Spinal cord (tissue), 4 donors: ENCODE data around the gene TMEM91. TPM values are rescaled to one million over a fixed set of nuclear protein-coding genes. Genes with fewer than 3 reads are reported as not detected.

Experiments used
- polyA plus RNA-seq, 2 donors: library from polyadenylated mRNA; unstranded; fragments of 120-200 nt; gene quantifications; one replicate each; pipeline ENCODE4 v1.2.1, GENCODE V29; 2013; ENCODE audit not compliant: insufficient read length in 2 of 2
- total RNA-seq, 2 donors: library from RNA; depleted of rRNA in 1 of 2; stranded (reverse); fragments of 120-200 nt in 1 of 2; fragments of >200 nt in 1 of 2; gene quantifications; one replicate each; pipeline versions ENCODE4 v1.2.3 to v1.2.4, GENCODE V29; 2013 to 2014

Gene TMEM91
- total and polyA plus RNA-seq, 4 donors: 8.1 to 37.5 (median 26.8) TPM

Other genes starting within 250 kb of the TMEM91 start
- 1 to 10 TPM in 1 of 2 donors, under 1 TPM in 1; 0.44 to 3.2 TPM for gene CYP2S1, start 183.3 kb upstream of the TMEM91 start, total RNA-seq
- gene CYP2S1, start 183.3 kb upstream of the TMEM91 start, polyA plus RNA-seq: 1 to 10 TPM; 3.8 to 4.8 TPM
- 10 to 100 TPM; 26.5 to 44.1 TPM for gene AXL, start 157.3 kb upstream of the TMEM91 start, total RNA-seq
- 10 to 100 TPM; 23.7 to 24.8 TPM for gene AXL, start 157.3 kb upstream of the TMEM91 start, polyA plus RNA-seq
- gene HNRNPUL1, start 112.2 kb upstream of the TMEM91 start, total RNA-seq: 10 to 100 TPM; 64.3 to 99.3 TPM
- 100 to 1,000 TPM; 172 to 190 TPM for gene HNRNPUL1, start 112.2 kb upstream of the TMEM91 start, polyA plus RNA-seq
- gene CCDC97, start 66.4 kb upstream of the TMEM91 start, total RNA-seq: 10 to 100 TPM in 1 of 2 donors, 1 to 10 TPM in 1; 8.8 to 16.9 TPM
- gene CCDC97, start 66.4 kb upstream of the TMEM91 start, polyA plus RNA-seq: 10 to 100 TPM; 36.3 to 37.6 TPM
- 1 to 10 TPM; 6.6 to 7.4 TPM for gene TGFB1, start 22.6 kb upstream of the TMEM91 start, total RNA-seq
- 10 to 100 TPM; 30.1 to 31.5 TPM for gene TGFB1, start 22.6 kb upstream of the TMEM91 start, polyA plus RNA-seq
- gene B9D2, start 12.4 kb upstream of the TMEM91 start, total RNA-seq: 1 to 10 TPM; 2.4 to 5.6 TPM
- gene B9D2, start 12.4 kb upstream of the TMEM91 start, polyA plus RNA-seq: 1 to 10 TPM; 8.4 to 9.3 TPM
- 10 to 100 TPM in 1 of 2 donors, 1 to 10 TPM in 1; 7.7 to 10.7 TPM for gene EXOSC5, start 20.8 kb downstream of the TMEM91 start, total RNA-seq
- 10 to 100 TPM; 18.3 to 20.5 TPM for gene EXOSC5, start 20.8 kb downstream of the TMEM91 start, polyA plus RNA-seq
- 10 to 100 TPM; 30.0 to 32.4 TPM for gene BCKDHA, start 21.3 kb downstream of the TMEM91 start, total RNA-seq
- 10 to 100 TPM; 20.0 to 26.8 TPM for gene BCKDHA, start 21.3 kb downstream of the TMEM91 start, polyA plus RNA-seq
- gene B3GNT8, start 50.8 kb downstream of the TMEM91 start, total RNA-seq: 1 to 10 TPM in 1 of 2 donors, under 1 TPM in 1; 0.50 to 7.8 TPM
- 1 to 10 TPM in 1 of 2 donors, under 1 TPM in 1; 0.52 to 3.0 TPM for gene B3GNT8, start 50.8 kb downstream of the TMEM91 start, polyA plus RNA-seq
- gene DMAC2, start 63.4 kb downstream of the TMEM91 start, total RNA-seq: 10 to 100 TPM; 20.3 to 29.2 TPM
- gene DMAC2, start 63.4 kb downstream of the TMEM91 start, polyA plus RNA-seq: 10 to 100 TPM; 50.9 to 51.2 TPM
- gene ERICH4, start 66.6 kb downstream of the TMEM91 start, total RNA-seq: not detected
- under 1 TPM in 1 of 2 donors, not detected in 1; 0.39 TPM for gene ERICH4, start 66.6 kb downstream of the TMEM91 start, polyA plus RNA-seq
- gene CEACAM21, start 199.6 kb downstream of the TMEM91 start, total RNA-seq: 10 to 100 TPM in 1 of 2 donors, 1 to 10 TPM in 1; 5.1 to 11.9 TPM
- gene CEACAM21, start 199.6 kb downstream of the TMEM91 start, polyA plus RNA-seq: 10 to 100 TPM; 10.7 to 11.3 TPM